ENCODE data around the gene FBXW7. TPM values are rescaled to one million over a fixed set of nuclear protein-coding genes. Genes with fewer than 3 reads are reported as not detected.

The FBXW7 gene
- polyA plus RNA-seq, 2 of the 4 experiments (the other 2 are of a cell fraction), result 7.2 to 12.5 TPM

DNA sequence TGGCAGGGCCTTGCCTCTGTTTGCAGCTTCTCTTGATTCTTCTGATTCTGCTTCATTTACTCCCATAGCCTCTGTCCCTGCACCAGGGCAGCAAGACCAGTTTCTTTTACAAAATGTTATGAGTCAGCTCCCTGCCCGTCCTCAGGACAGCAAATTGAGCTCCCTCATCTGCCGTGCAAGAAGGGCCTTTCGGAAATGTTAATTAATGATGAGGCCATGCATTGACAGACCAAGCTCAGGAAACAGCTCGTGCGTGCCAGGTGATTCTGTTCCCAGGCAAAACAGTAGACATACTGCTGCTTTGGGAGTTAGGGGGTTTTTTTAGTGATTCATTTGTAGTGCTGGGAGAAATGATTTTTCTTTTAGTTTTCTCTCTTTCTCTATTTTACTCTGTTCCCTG lies 231.7 kb downstream of the FBXW7 start:
- Histone ChIP-seq H3K4me2 (no peak overlapping the region), H3K4me1 (no peaks in the 10 kb centered on the region), H3K4me3 (no peak overlapping the region), H3K27ac (no peak overlapping the region), H3K9me3 (no peaks in the 10 kb centered on the region)
- 80% methylated on average over 5 of the region's 5 CpGs for WGBS (ENCODE audit: missing lambda C conversion rate)
- TF ChIP-seq TP53 (CRISPR knock-in tag; IDR thresholded peaks at IDR 0.05) (no peak), CBX2 (IDR thresholded peaks at IDR 0.05; ENCODE audit: borderline replicate concordance, low read depth) (no peak), RFX5 (IDR thresholded peaks at IDR 0.05) (no peak), HOXB5 (CRISPR knock-in tag; IDR thresholded peaks at IDR 0.05) (no peak), TFCP2L1 (CRISPR knock-in tag; IDR thresholded peaks at IDR 0.05) (no peak), JUNB (IDR thresholded peaks at IDR 0.05) (no peak), HOXB13 (CRISPR knock-in tag; IDR thresholded peaks at IDR 0.05; ENCODE audit: low read depth) (no peak), CHD4 (IDR thresholded peaks at IDR 0.05; ENCODE audit: borderline replicate concordance) (no peak), GATA3 (IDR thresholded peaks at IDR 0.05; ENCODE audit: borderline replicate concordance) (no peak), KDM1A (IDR thresholded peaks at IDR 0.05; ENCODE audit: low read depth) (no peak), BHLHE40 (IDR thresholded peaks at IDR 0.05; ENCODE audit: low read depth, low read length) (no peak), KDM5A (IDR thresholded peaks at IDR 0.05) (no peak), ESRRA (IDR thresholded peaks at IDR 0.05; ENCODE audit: borderline replicate concordance, low read length) (no peak)
- TF ChIP-seq, protein P1, sequence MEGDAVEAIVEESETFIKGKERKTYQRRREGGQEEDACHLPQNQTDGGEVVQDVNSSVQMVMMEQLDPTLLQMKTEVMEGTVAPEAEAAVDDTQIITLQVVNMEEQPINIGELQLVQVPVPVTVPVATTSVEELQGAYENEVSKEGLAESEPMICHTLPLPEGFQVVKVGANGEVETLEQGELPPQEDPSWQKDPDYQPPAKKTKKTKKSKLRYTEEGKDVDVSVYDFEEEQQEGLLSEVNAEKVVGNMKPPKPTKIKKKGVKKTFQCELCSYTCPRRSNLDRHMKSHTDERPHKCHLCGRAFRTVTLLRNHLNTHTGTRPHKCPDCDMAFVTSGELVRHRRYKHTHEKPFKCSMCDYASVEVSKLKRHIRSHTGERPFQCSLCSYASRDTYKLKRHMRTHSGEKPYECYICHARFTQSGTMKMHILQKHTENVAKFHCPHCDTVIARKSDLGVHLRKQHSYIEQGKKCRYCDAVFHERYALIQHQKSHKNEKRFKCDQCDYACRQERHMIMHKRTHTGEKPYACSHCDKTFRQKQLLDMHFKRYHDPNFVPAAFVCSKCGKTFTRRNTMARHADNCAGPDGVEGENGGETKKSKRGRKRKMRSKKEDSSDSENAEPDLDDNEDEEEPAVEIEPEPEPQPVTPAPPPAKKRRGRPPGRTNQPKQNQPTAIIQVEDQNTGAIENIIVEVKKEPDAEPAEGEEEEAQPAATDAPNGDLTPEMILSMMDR (IDR thresholded peaks at IDR 0.05), result no peak
- TF ChIP-seq, protein P2, sequence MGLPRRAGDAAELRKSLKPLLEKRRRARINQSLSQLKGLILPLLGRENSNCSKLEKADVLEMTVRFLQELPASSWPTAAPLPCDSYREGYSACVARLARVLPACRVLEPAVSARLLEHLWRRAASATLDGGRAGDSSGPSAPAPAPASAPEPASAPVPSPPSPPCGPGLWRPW (IDR thresholded peaks at IDR 0.05), result no peak
- ChIA-PET CTCF (no interaction called here), POLR2A (no interaction called here)
- FAIRE-seq (no peak), ATAC-seq (no peak), DNase-seq (ENCODE audit: low read depth in 1 of 2, low spot score in 1 of 2) (no peak)

DNA sequence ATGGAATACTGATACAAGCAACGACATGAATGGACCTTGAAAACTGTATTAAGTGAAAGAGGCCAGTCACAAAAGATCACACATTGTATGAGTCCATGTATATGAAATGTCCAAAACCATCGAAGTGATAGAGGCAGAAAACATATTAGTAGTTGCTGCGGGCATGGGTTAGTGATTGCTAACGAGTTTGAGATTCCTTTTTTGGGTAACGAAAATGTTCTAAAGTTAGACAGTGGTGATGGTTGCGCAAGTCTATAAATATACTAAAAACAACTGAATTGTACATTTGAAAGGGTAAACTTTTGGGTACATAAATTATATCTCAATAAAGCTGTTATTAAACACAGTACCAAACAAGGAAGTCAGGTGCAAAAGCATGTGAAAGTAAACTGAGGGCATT lies 234.5 kb downstream of the FBXW7 start:
- DNase-seq (ENCODE audit: low read depth in 1 of 2, low spot score in 1 of 2), result no peak
- Histone ChIP-seq H3K4me1 (no peaks in the 10 kb centered on the region), H3K9me3 (no peaks in the 10 kb centered on the region), H3K4me2 (no peak overlapping the region), H3K4me3 (no peak overlapping the region), H3K27ac (no peak overlapping the region)
- ChIA-PET POLR2A (no interaction called here), CTCF (no interaction called here)
- TF ChIP-seq MAFK (IDR thresholded peaks at IDR 0.05; ENCODE audit: partially characterized antibody) (no peak), CEBPB (IDR thresholded peaks at IDR 0.05) (peak; percentile 16 to 17; a peak in 1 of 4 replicates)
- WGBS (ENCODE audit: missing lambda C conversion rate), result 50% methylated on average over 6 of the region's 6 CpGs
- no peak for FAIRE-seq
- ATAC-seq, result no peak

DNA sequence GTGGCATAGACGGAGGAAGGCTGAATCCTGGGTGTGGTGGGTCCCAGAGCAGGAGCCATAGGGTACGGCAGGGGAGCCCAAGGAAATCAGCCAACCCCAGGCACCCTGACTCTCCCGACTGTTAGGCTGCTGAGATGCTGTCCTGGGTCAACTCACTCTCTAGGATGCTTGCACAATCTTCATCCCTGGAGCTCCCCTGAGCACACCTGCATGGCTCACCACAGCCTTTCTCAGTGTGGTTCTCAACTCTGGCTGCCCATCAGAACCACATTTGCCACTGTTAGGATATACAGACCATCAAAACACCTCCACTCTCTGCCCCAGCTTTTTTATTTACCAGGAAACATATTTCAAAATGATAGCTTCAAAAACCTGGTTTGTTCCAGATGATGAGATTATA lies 236.3 kb downstream of the FBXW7 start:
- no peak for DNase-seq (ENCODE audit: low read depth in 1 of 2, low spot score in 1 of 2)
- ATAC-seq, result no peak
- CTCF ChIA-PET, result no interaction called here
- no peak for FAIRE-seq
- WGBS (ENCODE audit: missing lambda C conversion rate), result 54% methylated on average over 3 of the region's 3 CpGs
- Histone ChIP-seq H3K4me3 (no peak overlapping the region), H3K27ac (no peak overlapping the region), H3K4me1 (no peaks in the 10 kb centered on the region), H3K9me3 (no peaks in the 10 kb centered on the region), H3K4me2 (no peak overlapping the region)
- POLR2A ChIA-PET, result no interaction called here
- TF ChIP-seq FOXS1 (CRISPR knock-in tag; IDR thresholded peaks at IDR 0.05) (no peak), RNF2 (IDR thresholded peaks at IDR 0.05; ENCODE audit: borderline replicate concordance, low read depth) (no peak), NR3C1 (IDR thresholded peaks at IDR 0.05) (no peak), CBX2 (IDR thresholded peaks at IDR 0.05; ENCODE audit: borderline replicate concordance, low read depth) (no peak), HOXA7 (CRISPR knock-in tag; IDR thresholded peaks at IDR 0.05) (no peak), KDM5A (IDR thresholded peaks at IDR 0.05) (no peak), FOSB (CRISPR knock-in tag; IDR thresholded peaks at IDR 0.05) (no peak), NFE2L2 (conservative IDR thresholded peaks at IDR 0.05; ENCODE audit: low read length) (no peak), CHD4 (IDR thresholded peaks at IDR 0.05; ENCODE audit: borderline replicate concordance) (no peak), NPAS2 (CRISPR knock-in tag; IDR thresholded peaks at IDR 0.05; ENCODE audit: borderline replicate concordance) (no peak), KDM1A (IDR thresholded peaks at IDR 0.05; ENCODE audit: low read depth) (no peak), HOXB5 (CRISPR knock-in tag; IDR thresholded peaks at IDR 0.05) (no peak), PHF8 (IDR thresholded peaks at IDR 0.05; ENCODE audit: borderline replicate concordance, low read depth) (no peak), MAFK (IDR thresholded peaks at IDR 0.05; ENCODE audit: partially characterized antibody) (no peak)
- TF ChIP-seq, protein P3, sequence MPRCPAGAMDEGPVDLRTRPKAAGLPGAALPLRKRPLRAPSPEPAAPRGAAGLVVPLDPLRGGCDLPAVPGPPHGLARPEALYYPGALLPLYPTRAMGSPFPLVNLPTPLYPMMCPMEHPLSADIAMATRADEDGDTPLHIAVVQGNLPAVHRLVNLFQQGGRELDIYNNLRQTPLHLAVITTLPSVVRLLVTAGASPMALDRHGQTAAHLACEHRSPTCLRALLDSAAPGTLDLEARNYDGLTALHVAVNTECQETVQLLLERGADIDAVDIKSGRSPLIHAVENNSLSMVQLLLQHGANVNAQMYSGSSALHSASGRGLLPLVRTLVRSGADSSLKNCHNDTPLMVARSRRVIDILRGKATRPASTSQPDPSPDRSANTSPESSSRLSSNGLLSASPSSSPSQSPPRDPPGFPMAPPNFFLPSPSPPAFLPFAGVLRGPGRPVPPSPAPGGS (IDR thresholded peaks at IDR 0.05), result no peak
- TF ChIP-seq, protein P4, sequence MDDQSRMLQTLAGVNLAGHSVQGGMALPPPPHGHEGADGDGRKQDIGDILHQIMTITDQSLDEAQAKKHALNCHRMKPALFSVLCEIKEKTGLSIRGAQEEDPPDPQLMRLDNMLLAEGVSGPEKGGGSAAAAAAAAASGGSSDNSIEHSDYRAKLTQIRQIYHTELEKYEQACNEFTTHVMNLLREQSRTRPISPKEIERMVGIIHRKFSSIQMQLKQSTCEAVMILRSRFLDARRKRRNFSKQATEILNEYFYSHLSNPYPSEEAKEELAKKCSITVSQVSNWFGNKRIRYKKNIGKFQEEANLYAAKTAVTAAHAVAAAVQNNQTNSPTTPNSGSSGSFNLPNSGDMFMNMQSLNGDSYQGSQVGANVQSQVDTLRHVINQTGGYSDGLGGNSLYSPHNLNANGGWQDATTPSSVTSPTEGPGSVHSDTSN (IDR thresholded peaks at IDR 0.05), result no peak
- TF ChIP-seq, protein P5, sequence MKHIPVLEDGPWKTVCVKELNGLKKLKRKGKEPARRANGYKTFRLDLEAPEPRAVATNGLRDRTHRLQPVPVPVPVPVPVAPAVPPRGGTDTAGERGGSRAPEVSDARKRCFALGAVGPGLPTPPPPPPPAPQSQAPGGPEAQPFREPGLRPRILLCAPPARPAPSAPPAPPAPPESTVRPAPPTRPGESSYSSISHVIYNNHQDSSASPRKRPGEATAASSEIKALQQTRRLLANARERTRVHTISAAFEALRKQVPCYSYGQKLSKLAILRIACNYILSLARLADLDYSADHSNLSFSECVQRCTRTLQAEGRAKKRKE (CRISPR knock-in tag; IDR thresholded peaks at IDR 0.05; ENCODE audit: low read depth), result no peak
- TF ChIP-seq, protein P6, sequence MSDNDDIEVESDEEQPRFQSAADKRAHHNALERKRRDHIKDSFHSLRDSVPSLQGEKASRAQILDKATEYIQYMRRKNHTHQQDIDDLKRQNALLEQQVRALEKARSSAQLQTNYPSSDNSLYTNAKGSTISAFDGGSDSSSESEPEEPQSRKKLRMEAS (IDR thresholded peaks at IDR 0.05), result no peak
- TF ChIP-seq, protein P7, sequence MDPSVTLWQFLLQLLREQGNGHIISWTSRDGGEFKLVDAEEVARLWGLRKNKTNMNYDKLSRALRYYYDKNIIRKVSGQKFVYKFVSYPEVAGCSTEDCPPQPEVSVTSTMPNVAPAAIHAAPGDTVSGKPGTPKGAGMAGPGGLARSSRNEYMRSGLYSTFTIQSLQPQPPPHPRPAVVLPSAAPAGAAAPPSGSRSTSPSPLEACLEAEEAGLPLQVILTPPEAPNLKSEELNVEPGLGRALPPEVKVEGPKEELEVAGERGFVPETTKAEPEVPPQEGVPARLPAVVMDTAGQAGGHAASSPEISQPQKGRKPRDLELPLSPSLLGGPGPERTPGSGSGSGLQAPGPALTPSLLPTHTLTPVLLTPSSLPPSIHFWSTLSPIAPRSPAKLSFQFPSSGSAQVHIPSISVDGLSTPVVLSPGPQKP (IDR thresholded peaks at IDR 0.05; ENCODE audit: low read depth, low read length), result no peak

All from A549 (cell line).